K562 (cell line): Measurements from ENCODE around the gene C6orf47. TPM values are rescaled to one million over a fixed set of nuclear protein-coding genes. Genes with fewer than 3 reads are reported as not detected.

Experiments used
- ATF3 ChIP-seq, 2 experiments: fragments of 450-650 bp in 1 of 2; sonication (generic) in 1 of 2; formaldehyde crosslinking in 1 of 2; IDR thresholded peaks in 1 of 2; conservative IDR thresholded peaks in 1 of 2; 2 replicates each; pipeline versions ENCODE4 v1.6.1 to v1.8.1; 2016 to 2023; ENCODE audit warnings: mild to moderate bottlenecking in 2 of 2, moderate library complexity in 2 of 2, inconsistent platforms in 1 of 2, missing genetic modification reagents in 1 of 2
- CBFB ChIP-seq: sonication (generic); formaldehyde crosslinking; IDR thresholded peaks from 2 replicates; pipeline ENCODE4 v1.4.0; 2020; ENCODE audit warnings: mild to moderate bottlenecking, missing genetic modification reagents
- CHCHD3 ChIP-seq: fragments of 250-450 bp; sonication (Bioruptor Pico); IDR thresholded peaks from 2 replicates; pipeline ENCODE4 v2.1.2; 2022; ENCODE audit warnings: mild to moderate bottlenecking
- DPF2 ChIP-seq: fragments of 450-650 bp; IDR thresholded peaks from 2 replicates; pipeline ENCODE4 v1.6.1; 2016
- GABPB1 ChIP-seq: sonication (generic); formaldehyde crosslinking; IDR thresholded peaks from 2 replicates; pipeline ENCODE4 v1.8.0; 2022; ENCODE audit warnings: mild to moderate bottlenecking, missing genetic modification reagents
- HMG20B ChIP-seq: fragments of 250-450 bp; sonication (Bioruptor Pico); IDR thresholded peaks from 2 replicates; pipeline ENCODE4 v1.5.0; 2021; ENCODE audit warnings: mild to moderate bottlenecking
- HMGN3 ChIP-seq: IDR thresholded peaks from 2 replicates; pipeline ENCODE4 v1.6.1; 2011; ENCODE audit warnings: borderline replicate concordance, low read depth, mild to moderate bottlenecking, mixed read lengths, low read length; ENCODE audit not compliant: insufficient read length; ENCODE audit errors: extremely low read depth
- HSF4 ChIP-seq: fragments of 250-450 bp; sonication (Bioruptor Pico); IDR thresholded peaks from 2 replicates; pipeline ENCODE4 v2.1.2; 2022; ENCODE audit warnings: mild to moderate bottlenecking, moderate library complexity, borderline replicate concordance
- IRF2 ChIP-seq: sonication (generic); formaldehyde crosslinking; IDR thresholded peaks from 2 replicates; pipeline ENCODE4 v1.8.1; 2022; ENCODE audit warnings: mild to moderate bottlenecking, missing genetic modification reagents
- KLF10 ChIP-seq: fragments of 250-450 bp; sonication (Bioruptor Pico); IDR thresholded peaks from 2 replicates; pipeline ENCODE4 v1.6.1; 2021; ENCODE audit warnings: matching md5 sums
- MTA3 ChIP-seq: fragments of 450-650 bp; formaldehyde crosslinking; IDR thresholded peaks from 2 replicates; pipeline ENCODE4 v1.6.1; 2017; ENCODE audit warnings: mild to moderate bottlenecking, borderline replicate concordance
- NCOR1 ChIP-seq: fragments of 450-650 bp; IDR thresholded peaks from 2 replicates; pipeline ENCODE4 v1.6.1; 2016; ENCODE audit warnings: mild to moderate bottlenecking, moderate library complexity
- POLR2A ChIP-seq: fragments of 450-650 bp; conservative IDR thresholded peaks from 2 replicates; pipeline ENCODE4 v1.6.1; 2016
- STAG1 ChIP-seq: sonication (generic); formaldehyde crosslinking; IDR thresholded peaks from 2 replicates; pipeline ENCODE4 v1.5.0; 2020; ENCODE audit warnings: missing genetic modification reagents, borderline replicate concordance
- TBP ChIP-seq: optimal IDR thresholded peaks from 2 replicates; pipeline ENCODE3; 2011; ENCODE audit warnings: low read depth, low read length, improper control_type of control experiment
- XRCC5 ChIP-seq: fragments of 200-400 bp; formaldehyde crosslinking; IDR thresholded peaks from 2 replicates; pipeline ENCODE4 v1.6.1; 2017; ENCODE audit warnings: low read depth, mild to moderate bottlenecking, low read length
- ZBTB43 ChIP-seq: sonication (generic); formaldehyde crosslinking; IDR thresholded peaks from 2 replicates; pipeline ENCODE4 v1.8.0; 2023; ENCODE audit warnings: mild to moderate bottlenecking, missing genetic modification reagents
- ZMIZ1 ChIP-seq, 2 experiments: fragments of 150-350 bp in 1 of 2; IDR thresholded peaks; 2 replicates each; pipeline ENCODE4 v1.6.1; 2012 to 2016; ENCODE audit warnings: low read depth in 2 of 2, low read length in 2 of 2, mild to moderate bottlenecking in 1 of 2, moderate library complexity in 1 of 2
- ZNF696 ChIP-seq: fragments of 250-450 bp; sonication (Bioruptor Pico); conservative IDR thresholded peaks from 2 replicates; pipeline ENCODE4 v1.4.0; 2020; ENCODE audit warnings: mild to moderate bottlenecking, moderate library complexity
- ZNF740 ChIP-seq, 3 experiments: fragments of 200-800 bp in 1 of 3; sonication (Bioruptor generic) in 1 of 3; sonication (generic) in 1 of 3; formaldehyde crosslinking in 1 of 3; IDR thresholded peaks; 2 replicates each; pipeline versions ENCODE4 v1.6.1 to v1.8.0; 2016 to 2022; ENCODE audit warnings: mild to moderate bottlenecking in 2 of 3, missing compliant biosample characterization in 2 of 3, missing genetic modification characterization in 2 of 3, missing genetic modification reagents in 1 of 3
- ZNF79 ChIP-seq: fragments of 250-450 bp; sonication (Bioruptor Pico); IDR thresholded peaks from 2 replicates; pipeline ENCODE4 v1.4.0; 2020; ENCODE audit warnings: low read depth, mild to moderate bottlenecking, moderate library complexity
- polyA plus RNA-seq, 8 experiments: library from polyadenylated mRNA; depleted of rRNA in 4 of 8; stranded (reverse) in 5 of 8; unstranded in 3 of 8; fragments of >200 nt; fragmentation: Nextera tagmentation in 2 of 8; fragmentation: Illumina TruSeq in 1 of 8; extraction: Ambion mirVana in 2 of 8; extraction: Trizol in 1 of 8; gene quantifications; 2 replicates each; pipeline versions ENCODE4 v1.2.1 to v1.2.3, GENCODE V29; 2011 to 2014; ENCODE audit warnings: inconsistent platforms in 1 of 8, missing spikeins in 1 of 8
- total RNA-seq, 7 experiments: library from RNA; depleted of rRNA in 6 of 7; stranded (reverse); fragments of >200 nt in 6 of 7; fragmentation: Illumina TruSeq in 2 of 7; extraction: Trizol in 2 of 7; gene quantifications; 2 replicates each; pipeline versions ENCODE4 v1.2.1 to v1.2.3, GENCODE V29; 2011 to 2021; ENCODE audit warnings: low replicate concordance in 1 of 7

The C6orf47 gene
- total and polyA plus RNA-seq, 9 of the 15 experiments (the other 6 are each of a cell fraction or from before 2014, with no cell fraction given) = 0.14 to 43.8 (median 27.0) TPM

GRCh38 chr6:31687860-31688693 lies 27.5 kb upstream of the C6orf47 start (continued):
- TF ChIP-seq ZNF79 (no peak), CHCHD3 (no peak), MTA3 (no peak), ZNF696 (CRISPR knock-in tag) (no peak), GABPB1 (0 out of 2 replicates have a peak, but pooled peaks have one; percentile 9), KLF10 (no peak), TBP (no peak), XRCC5 (0 out of 2 replicates have a peak, but pooled peaks have one; percentile 22), HSF4 (CRISPR knock-in tag) (no peak), CBFB (no peak), IRF2 (CRISPR knock-in tag) (0 out of 2 replicates have a peak, but pooled peaks have one; percentile 22), ZBTB43 (CRISPR knock-in tag) (no peak), STAG1 (CRISPR knock-in tag) (0 out of 2 replicates have a peak, but pooled peaks have one; percentile 6), ZNF740 (CRISPR knock-in tag; IDR thresholded peaks at IDR 0.05) (0 out of 2 replicates have a peak, but pooled peaks have one; percentile 20), ZNF740 (tag; IDR thresholded peaks at IDR 0.05) (no peak), POLR2A (0 out of 2 replicates have a peak, but pooled peaks have one; percentile 12), HMGN3 (no peak), ATF3 (IDR thresholded peaks at IDR 0.05) (peak; percentile 73), ATF3 (CRISPR knock-in tag; conservative IDR thresholded peaks at IDR 0.05) (no peak), NCOR1 (no peak), ZMIZ1 (IDR thresholded peaks at IDR 0.05; ENCODE audit: low read depth in 2 of 2, low read length in 2 of 2) (no peak), DPF2 (no peak), HMG20B (CRISPR knock-in tag) (no peak)
